ENCODE measurements around the gene NCK2.
"Not testable (repeated sequence)": the region's sequence is repeated elsewhere in the genome, so short reads cannot be mapped to it uniquely, and the experiment has no call there.

Gene NCK2

DNA sequence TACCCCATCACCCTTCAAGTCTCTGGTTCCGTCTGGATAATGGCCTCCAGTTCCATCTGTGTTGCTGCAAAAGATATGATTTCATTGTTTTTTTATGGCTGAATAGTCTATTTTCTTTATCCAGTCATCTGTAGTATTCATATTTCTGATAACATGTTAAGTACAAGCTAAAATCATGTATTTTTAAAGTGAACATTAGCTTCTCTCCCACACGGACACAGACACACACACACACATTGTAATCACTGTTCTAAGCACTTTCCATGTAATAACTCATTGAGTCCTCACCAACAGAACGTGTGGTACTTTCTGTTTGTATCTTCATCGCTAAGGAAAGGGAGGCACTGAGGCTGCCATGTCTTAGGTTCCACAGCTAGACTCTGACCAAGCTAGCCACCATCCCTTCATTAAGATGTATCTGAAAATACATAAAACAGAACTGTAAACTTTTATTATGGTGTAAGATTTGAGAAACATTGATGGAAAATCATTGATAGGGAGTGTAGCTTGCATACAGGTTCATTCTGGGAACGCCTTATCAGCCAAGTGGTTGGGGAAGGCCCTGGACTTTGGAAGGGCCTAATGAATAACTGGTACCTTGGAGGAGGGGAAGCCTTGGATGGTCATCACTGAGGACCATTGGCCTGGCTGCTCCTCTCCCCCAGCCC is 8.1 kb downstream of the NCK2 start:
- no peak for TF ChIP-seq CTCF (IDR thresholded peaks at IDR 0.05; ENCODE audit: extremely low read depth, insufficient read depth, missing control alignments)
- in situ Hi-C loops (cut with MboI; ENCODE audit: low pct_unique_long_range_greater_than_20kb, low sequenced_read_pairs, unreplicated experiment), result no loop called here
- no peak for DNase-seq (ENCODE audit: low spot score)

DNA sequence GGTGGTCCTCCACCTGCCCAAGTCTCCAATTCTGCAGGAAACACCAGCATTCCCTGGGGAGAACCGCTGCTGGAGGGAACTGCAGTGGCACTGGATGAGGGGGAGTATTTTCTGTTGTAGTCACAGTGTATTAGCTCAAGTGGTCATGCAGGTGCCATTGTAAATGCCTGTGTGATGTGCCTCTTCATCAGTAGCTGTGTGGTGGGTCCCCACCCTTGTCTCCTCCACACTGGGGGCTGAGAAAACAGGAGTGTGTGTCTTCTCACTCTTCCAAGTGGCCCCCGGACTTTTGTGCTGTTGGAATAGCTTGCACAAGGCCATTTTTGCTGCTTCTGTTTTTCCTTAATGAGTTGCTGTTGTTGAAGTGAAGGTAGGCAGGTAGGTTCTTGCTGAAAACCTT is 8.7 kb downstream of the NCK2 start:
- no peak for DNase-seq (ENCODE audit: low spot score)
- TF ChIP-seq CTCF (IDR thresholded peaks at IDR 0.05; ENCODE audit: extremely low read depth, insufficient read depth, missing control alignments), result no peak
- in situ Hi-C loops (cut with MboI; ENCODE audit: low pct_unique_long_range_greater_than_20kb, low sequenced_read_pairs, unreplicated experiment), result no loop called here

DNA sequence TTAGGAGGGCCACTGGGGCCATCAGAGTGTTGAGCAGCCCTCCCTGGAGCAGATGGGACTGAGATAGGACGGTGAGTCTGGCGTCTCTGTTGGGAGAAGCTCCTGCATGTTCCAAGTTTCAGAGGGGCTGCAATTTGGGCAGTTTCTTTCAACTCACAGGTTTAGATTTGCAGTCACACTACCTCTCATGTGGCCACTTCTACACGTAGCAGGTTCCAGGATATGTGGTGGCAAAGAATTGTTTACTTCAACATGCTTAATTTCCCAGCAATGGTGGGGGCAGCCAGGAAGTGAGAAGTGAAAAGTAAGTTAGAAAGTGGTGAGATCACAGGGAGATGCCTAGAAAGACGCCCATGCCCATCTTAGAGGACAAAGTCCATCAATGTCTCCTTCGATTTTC is 9.3 kb downstream of the NCK2 start:
- no peak for TF ChIP-seq CTCF (IDR thresholded peaks at IDR 0.05; ENCODE audit: extremely low read depth, insufficient read depth, missing control alignments)
- DNase-seq (ENCODE audit: low spot score), result no peak
- in situ Hi-C loops (cut with MboI; ENCODE audit: low pct_unique_long_range_greater_than_20kb, low sequenced_read_pairs, unreplicated experiment), result no loop called here

DNA sequence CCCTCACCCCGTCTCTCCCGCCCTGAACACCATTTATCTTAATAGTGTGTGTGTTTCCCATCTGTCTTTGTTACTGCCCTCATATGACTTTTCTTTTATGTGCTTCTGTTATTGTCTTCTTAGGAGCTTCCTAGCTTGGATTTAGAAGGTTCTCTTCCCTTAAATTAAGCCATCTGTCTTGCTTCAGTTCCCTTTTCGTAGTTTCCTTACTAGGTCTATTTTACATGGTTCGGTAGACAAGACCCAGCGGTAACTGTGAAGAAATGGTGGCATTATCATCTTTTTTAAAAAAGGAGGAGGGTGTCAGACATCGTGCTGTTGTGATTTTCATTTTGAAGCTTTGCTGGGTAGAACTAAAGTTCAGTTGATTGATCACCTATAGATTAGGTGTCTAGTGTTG is 10.3 kb downstream of the NCK2 start:
- no peak for TF ChIP-seq CTCF (IDR thresholded peaks at IDR 0.05; ENCODE audit: extremely low read depth, insufficient read depth, missing control alignments)
- DNase-seq (ENCODE audit: low spot score), result no peak
- in situ Hi-C loops (cut with MboI; ENCODE audit: low pct_unique_long_range_greater_than_20kb, low sequenced_read_pairs, unreplicated experiment), result no loop called here

DNA sequence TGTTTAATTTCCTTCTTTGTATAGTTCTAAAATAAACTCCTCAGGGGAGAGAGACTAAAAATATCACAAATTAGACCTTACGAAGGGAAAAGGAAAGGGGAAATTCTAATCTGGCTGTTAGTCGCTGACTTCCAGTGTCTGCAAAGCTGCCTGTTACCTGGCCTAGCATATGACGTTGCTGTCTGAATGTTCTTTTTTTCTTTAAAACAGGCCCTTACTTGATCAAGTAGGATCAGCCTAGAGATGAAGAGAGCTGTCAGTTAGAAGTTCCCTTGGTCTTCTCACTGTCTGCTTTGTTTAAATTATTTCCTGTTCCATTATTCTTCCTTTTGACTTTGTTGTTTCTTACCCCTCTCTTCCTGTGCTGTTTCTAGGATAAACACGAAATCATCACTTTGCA is 11.2 kb downstream of the NCK2 start:
- in situ Hi-C loops (cut with MboI; ENCODE audit: low pct_unique_long_range_greater_than_20kb, low sequenced_read_pairs, unreplicated experiment), result no loop called here
- no peak for TF ChIP-seq CTCF (IDR thresholded peaks at IDR 0.05; ENCODE audit: extremely low read depth, insufficient read depth, missing control alignments)

GRCh38 chr2:105756435-105756834 is 11.7 kb downstream of the NCK2 start:
- TF ChIP-seq CTCF (IDR thresholded peaks at IDR 0.05; ENCODE audit: extremely low read depth, insufficient read depth, missing control alignments), result no peak
- in situ Hi-C loops (cut with MboI; ENCODE audit: low pct_unique_long_range_greater_than_20kb, low sequenced_read_pairs, unreplicated experiment), result no loop called here
- no peak for DNase-seq (ENCODE audit: low spot score)

More for the DNA sequence above, 11.2 kb downstream of the NCK2 start:
- DNase-seq (ENCODE audit: low spot score), result no peak

DNA sequence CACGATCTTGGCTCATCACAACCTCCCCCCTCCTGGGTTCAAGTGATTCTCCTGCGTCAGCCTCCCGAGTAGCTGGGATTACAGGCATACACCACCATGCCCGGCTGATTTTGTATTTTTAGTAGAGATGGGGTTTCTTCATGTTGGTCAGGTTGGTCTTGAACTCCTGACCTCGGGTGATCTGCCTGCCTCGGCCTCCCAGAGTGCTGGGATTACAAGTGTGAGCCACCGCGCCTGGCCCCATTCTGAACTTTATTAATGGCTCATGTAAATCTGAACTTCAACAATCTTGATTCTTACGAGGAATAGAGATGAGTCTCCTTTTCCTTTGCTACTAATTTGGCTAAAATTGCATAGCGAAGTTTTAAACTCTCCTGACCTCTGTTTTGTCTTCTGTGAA is 12.2 kb downstream of the NCK2 start:
- DNase-seq (ENCODE audit: low spot score); in situ Hi-C loops (cut with MboI; ENCODE audit: low pct_unique_long_range_greater_than_20kb, low sequenced_read_pairs, unreplicated experiment): not testable (repeated sequence)
